Esophagus muscularis mucosa (tissue), 4 donors: ENCODE data around the gene SPATA3.

Experiments used
- EP300 ChIP-seq: sonication (generic); formaldehyde crosslinking; IDR thresholded peaks from one replicate; pipeline ENCODE4 v1.6.1; 2017; ENCODE audit warnings: antibody characterized with exemption
- POLR2A ChIP-seq: fragments of 450-650 bp; IDR thresholded peaks from one replicate; pipeline ENCODE4 v1.6.1; 2017; ENCODE audit warnings: antibody characterized with exemption, moderate library complexity, mild to moderate bottlenecking, low read depth
- POLR2AphosphoS5 ChIP-seq, 2 donors: sonication (generic); formaldehyde crosslinking; IDR thresholded peaks; one replicate each; pipeline ENCODE4 v1.6.1; 2017; ENCODE audit warnings: antibody characterized with exemption in 2 of 2
- TF ChIP-seq, protein P1 (sequence below), 3 experiments: fragments of 200-600 bp in 2 of 3; fragments of 450-650 bp in 1 of 3; sonication (generic) in 2 of 3; IDR thresholded peaks; one replicate each; pipeline ENCODE4 v1.5.1; 2017 to 2019; ENCODE audit warnings: antibody characterized with exemption in 3 of 3, mild to moderate bottlenecking in 2 of 3, moderate library complexity in 1 of 3

GRCh38 chr2:230968921-230969658, 26.8 kb upstream of the SPATA3 start:
- TF ChIP-seq, protein P1, sequence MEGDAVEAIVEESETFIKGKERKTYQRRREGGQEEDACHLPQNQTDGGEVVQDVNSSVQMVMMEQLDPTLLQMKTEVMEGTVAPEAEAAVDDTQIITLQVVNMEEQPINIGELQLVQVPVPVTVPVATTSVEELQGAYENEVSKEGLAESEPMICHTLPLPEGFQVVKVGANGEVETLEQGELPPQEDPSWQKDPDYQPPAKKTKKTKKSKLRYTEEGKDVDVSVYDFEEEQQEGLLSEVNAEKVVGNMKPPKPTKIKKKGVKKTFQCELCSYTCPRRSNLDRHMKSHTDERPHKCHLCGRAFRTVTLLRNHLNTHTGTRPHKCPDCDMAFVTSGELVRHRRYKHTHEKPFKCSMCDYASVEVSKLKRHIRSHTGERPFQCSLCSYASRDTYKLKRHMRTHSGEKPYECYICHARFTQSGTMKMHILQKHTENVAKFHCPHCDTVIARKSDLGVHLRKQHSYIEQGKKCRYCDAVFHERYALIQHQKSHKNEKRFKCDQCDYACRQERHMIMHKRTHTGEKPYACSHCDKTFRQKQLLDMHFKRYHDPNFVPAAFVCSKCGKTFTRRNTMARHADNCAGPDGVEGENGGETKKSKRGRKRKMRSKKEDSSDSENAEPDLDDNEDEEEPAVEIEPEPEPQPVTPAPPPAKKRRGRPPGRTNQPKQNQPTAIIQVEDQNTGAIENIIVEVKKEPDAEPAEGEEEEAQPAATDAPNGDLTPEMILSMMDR (IDR thresholded peaks at IDR 0.05): no peak
- TF ChIP-seq POLR2AphosphoS5 (IDR thresholded peaks at IDR 0.05) (no peak), POLR2A (no peak), EP300 (no peak)
